Panc1 (cell line): ENCODE data around the gene ZNF594.

ENCODE experiments used
- CTCF ChIP-seq: fragments of 450-650 bp; IDR thresholded peaks from 2 replicates; pipeline ENCODE4 v1.5.1; 2017; ENCODE audit warnings: mild to moderate bottlenecking
- POLR2AphosphoS5 ChIP-seq: IDR thresholded peaks from 2 replicates; pipeline ENCODE4 v1.6.1; 2012; ENCODE audit warnings: mild to moderate bottlenecking, low read depth, low read length, moderate library complexity
- SIN3A ChIP-seq: IDR thresholded peaks from 2 replicates; pipeline ENCODE4 v1.6.1; 2012; ENCODE audit warnings: low read depth, mild to moderate bottlenecking, low read length, moderate library complexity, borderline replicate concordance; ENCODE audit not compliant: insufficient read depth
- TCF7L2 ChIP-seq: IDR thresholded peaks from 2 replicates; pipeline ENCODE4 v1.6.1; 2011; ENCODE audit warnings: mild to moderate bottlenecking, low read depth, low read length, inconsistent platforms

- TF ChIP-seq CTCF, result no peak
- no peak for TF ChIP-seq POLR2AphosphoS5
- no peak for TF ChIP-seq SIN3A
- no peak for TF ChIP-seq TCF7L2
Observed at GRCh38 chr17:5139458-5139732, 52.3 kb downstream of the ZNF594 start.
